TTC549 (cell line): ENCODE data around the gene RGS10.
"Not testable (repeated sequence)": the region's sequence is repeated elsewhere in the genome, so short reads cannot be mapped to it uniquely, and the experiment has no call there.

Experiments
- FAIRE-seq: peaks from 2 replicates; lab custom pipeline; 2012; peaks lifted over from hg19 to GRCh38; lab: Jason Lieb, UNC

RGS10 gene

GRCh38 chr10:119538632-119539358, 3.7 kb downstream of the RGS10 start:
- FAIRE-seq = no peak

GRCh38 chr10:119537953-119538630, 4.4 kb downstream of the RGS10 start:
- FAIRE-seq = no peak

GRCh38 chr10:119536508-119537025, 6.0 kb downstream of the RGS10 start:
- FAIRE-seq = no peak

- FAIRE-seq = no peak
These were observed 6.5 kb downstream of the RGS10 start for GRCh38 chr10:119535837-119536507.

- FAIRE-seq = no peak
These were observed 7.2 kb downstream of the RGS10 start for GRCh38 chr10:119535305-119535704.

- FAIRE-seq = no peak
These were observed 9.0 kb downstream of the RGS10 start for GRCh38 chr10:119533473-119533872.

GRCh38 chr10:119532791-119533190, 9.7 kb downstream of the RGS10 start:
- FAIRE-seq = not testable (repeated sequence)

GRCh38 chr10:119532251-119532650, 10.3 kb downstream of the RGS10 start:
- not testable (repeated sequence) for FAIRE-seq

GRCh38 chr10:119531067-119531466, 11.5 kb downstream of the RGS10 start:
- FAIRE-seq = no peak

- FAIRE-seq = not testable (repeated sequence)
These were observed 13.8 kb downstream of the RGS10 start for GRCh38 chr10:119528663-119529237.

- FAIRE-seq = no peak
These were observed 15.6 kb downstream of the RGS10 start for GRCh38 chr10:119526621-119527592.

- no peak for FAIRE-seq
These were observed 16.4 kb downstream of the RGS10 start for GRCh38 chr10:119526149-119526548.

GRCh38 chr10:119525116-119525515, 17.4 kb downstream of the RGS10 start:
- FAIRE-seq = no peak

- no peak for FAIRE-seq
These were observed 17.8 kb downstream of the RGS10 start for GRCh38 chr10:119524720-119525070.

GRCh38 chr10:119523895-119524719, 18.4 kb downstream of the RGS10 start:
- no peak for FAIRE-seq

- no peak for FAIRE-seq
These were observed 19.6 kb downstream of the RGS10 start for GRCh38 chr10:119522747-119523426.

GRCh38 chr10:119521443-119522204, 20.9 kb downstream of the RGS10 start:
- FAIRE-seq = no peak

- no peak for FAIRE-seq
These were observed 22.2 kb downstream of the RGS10 start for GRCh38 chr10:119520283-119520682.

- FAIRE-seq = no peak
These were observed 23.6 kb downstream of the RGS10 start for GRCh38 chr10:119518936-119519335.
